NCI-H510A (cell line): ENCODE measurements around the gene CCDC88B.

Source experiments
- DNase-seq: peaks from one replicate; lab custom pipeline; 2025; lab: John Stamatoyannopoulos, UW

CCDC88B gene

GRCh38 chr11:64384981-64385944 lies 45.3 kb downstream of the CCDC88B start:
- no peak for DNase-seq

- no peak for DNase-seq
Measured at GRCh38 chr11:64385945-64386704, 46.1 kb downstream of the CCDC88B start.

- no peak for DNase-seq
Measured at GRCh38 chr11:64387916-64388315, 47.9 kb downstream of the CCDC88B start.

- no peak for DNase-seq
Measured at GRCh38 chr11:64388894-64389293, 48.9 kb downstream of the CCDC88B start.

GRCh38 chr11:64389851-64390250 lies 49.8 kb downstream of the CCDC88B start:
- no peak for DNase-seq

- no peak for DNase-seq
Measured at GRCh38 chr11:64390558-64390957, 50.6 kb downstream of the CCDC88B start.

- DNase-seq, result no peak
Measured at GRCh38 chr11:64391839-64392238, 51.8 kb downstream of the CCDC88B start.

- no peak for DNase-seq
Measured at GRCh38 chr11:64395545-64396078, 55.6 kb downstream of the CCDC88B start.

- DNase-seq, result no peak
Measured at GRCh38 chr11:64396079-64396591, 56.1 kb downstream of the CCDC88B start.

- DNase-seq, result no peak
Measured at GRCh38 chr11:64400102-64400501, 60.1 kb downstream of the CCDC88B start.

GRCh38 chr11:64400667-64401066 lies 60.7 kb downstream of the CCDC88B start:
- DNase-seq, result no peak

- no peak for DNase-seq
Measured at GRCh38 chr11:64401775-64402174, 61.8 kb downstream of the CCDC88B start.

- no peak for DNase-seq
Measured at GRCh38 chr11:64403106-64403505, 63.1 kb downstream of the CCDC88B start.

- DNase-seq, result no peak
Measured at GRCh38 chr11:64406221-64406946, 66.4 kb downstream of the CCDC88B start.
